HG02623 (cell line): ENCODE measurements around the gene SPTBN4.
"Not testable (repeated sequence)": the region's sequence is repeated elsewhere in the genome, so short reads cannot be mapped to it uniquely, and the experiment has no call there.

Experiments used
- ATAC-seq: cut with Tn5 transposase; IDR thresholded peaks from one replicate; pipeline ENCODE4 v1.9.1; 2021; ENCODE audit warnings: moderate library complexity; ENCODE audit not compliant: unreplicated experiment

The SPTBN4 gene

GRCh38 chr19:40464059-40465024 is 2.5 kb upstream of the SPTBN4 start:
- no peak for ATAC-seq

DNA sequence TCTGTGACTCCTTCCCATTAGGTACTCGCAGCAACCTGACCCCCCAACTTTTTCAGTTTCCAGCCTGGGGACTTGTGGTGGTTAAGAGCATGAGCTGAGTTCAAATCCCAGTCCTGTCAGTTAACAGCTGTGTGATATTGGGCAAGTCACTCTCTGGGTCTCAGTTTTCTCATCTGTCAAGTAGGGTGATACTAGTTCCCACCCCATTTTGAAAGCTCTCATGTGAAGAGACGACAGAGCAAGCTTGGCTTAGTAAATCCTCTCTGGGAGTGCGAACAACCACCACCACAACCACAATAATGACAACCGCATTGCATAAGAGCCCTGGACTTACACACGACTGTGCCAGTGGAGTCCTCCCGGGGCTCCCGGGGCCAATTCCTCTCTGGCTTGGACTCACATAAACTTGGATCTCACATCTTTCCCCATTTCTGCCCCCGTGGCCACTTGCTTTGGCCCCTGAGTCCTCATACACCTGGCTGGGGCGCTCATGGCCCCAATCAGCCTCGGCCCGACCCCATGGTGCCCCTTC is 1.7 kb upstream of the SPTBN4 start:
- no peak for ATAC-seq

DNA sequence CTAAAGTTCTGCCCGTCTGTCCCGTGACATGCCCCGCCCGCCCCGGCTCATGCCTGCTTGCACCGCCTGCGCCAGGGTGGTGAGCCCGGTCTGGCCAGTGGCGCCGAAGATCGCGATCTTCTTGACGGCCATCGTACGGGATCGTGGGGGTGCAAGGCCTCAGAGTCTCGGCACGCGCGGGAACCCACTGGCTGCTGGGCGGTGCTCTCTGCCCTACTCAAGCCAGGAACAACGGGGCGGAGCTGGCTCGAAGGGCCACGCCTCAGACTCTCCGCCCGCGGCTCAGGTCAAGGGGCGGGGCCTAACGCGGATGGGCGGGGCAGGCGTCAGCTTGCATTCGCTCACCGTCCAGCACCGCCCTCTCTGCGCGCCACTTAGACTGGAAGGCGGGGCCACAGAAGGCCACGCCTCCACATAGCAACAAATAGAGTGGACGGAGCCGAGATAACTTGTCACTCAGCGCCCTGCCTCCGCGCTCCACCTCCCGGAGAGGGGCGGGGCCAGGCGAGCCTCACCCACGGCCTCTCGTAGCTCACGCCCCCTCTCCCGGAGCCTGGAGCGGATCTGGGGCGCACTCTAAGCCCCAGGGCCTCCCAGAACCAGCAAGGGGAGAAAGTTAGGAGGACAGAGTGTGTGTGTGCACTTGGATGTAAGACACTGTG is 1.1 kb upstream of the SPTBN4 start, which contains the start of gene BLVRB:
TSS of gene BLVRB (minus strand) at position 189 of the 662 bp plus-strand sequence. CDS start at position 132, 57 bp downstream.
- ATAC-seq = peak; percentile 91

DNA sequence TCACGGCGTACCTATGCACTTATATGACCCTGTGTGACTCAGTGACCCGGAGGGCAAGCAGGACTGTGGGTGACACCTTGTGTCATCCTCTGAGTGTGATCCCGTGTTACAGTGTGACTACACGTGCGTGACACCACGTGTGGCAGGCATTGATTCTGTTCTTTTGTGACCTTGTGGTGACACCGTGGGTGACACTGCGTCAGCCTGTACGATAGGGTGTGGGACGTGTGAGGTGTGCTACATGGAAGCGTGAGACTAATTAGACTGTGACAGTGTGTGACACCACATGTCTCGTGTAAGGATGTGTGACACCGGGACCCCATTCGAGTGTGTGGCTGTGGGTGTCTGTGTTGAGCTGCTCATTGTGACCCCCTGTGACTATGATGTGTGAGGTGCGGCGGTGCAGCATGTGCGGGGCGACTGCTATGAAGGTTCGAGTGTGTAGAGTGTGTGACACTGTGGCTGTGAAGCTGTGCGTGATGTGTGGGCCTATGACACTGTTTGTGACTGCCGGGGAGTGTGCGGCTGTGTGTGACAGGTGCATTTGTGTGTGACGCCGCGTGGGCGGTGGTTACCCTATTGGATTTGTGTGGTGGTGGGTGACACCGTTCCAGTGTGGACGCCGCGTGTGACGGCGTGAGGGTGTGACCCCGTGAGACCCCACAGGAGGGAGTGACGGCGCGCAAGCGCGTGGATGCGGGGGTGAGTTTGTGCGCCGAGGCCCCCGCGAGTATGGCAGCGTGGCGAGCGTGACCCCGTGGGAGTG is 399 bp upstream of the SPTBN4 start:
- peak; percentile 16 for ATAC-seq

GRCh38 chr19:40469011-40469410 is 2.2 kb downstream of the SPTBN4 start:
- no peak for ATAC-seq

- ATAC-seq = no peak
Measured at GRCh38 chr19:40471111-40471510, 4.3 kb downstream of the SPTBN4 start.

DNA sequence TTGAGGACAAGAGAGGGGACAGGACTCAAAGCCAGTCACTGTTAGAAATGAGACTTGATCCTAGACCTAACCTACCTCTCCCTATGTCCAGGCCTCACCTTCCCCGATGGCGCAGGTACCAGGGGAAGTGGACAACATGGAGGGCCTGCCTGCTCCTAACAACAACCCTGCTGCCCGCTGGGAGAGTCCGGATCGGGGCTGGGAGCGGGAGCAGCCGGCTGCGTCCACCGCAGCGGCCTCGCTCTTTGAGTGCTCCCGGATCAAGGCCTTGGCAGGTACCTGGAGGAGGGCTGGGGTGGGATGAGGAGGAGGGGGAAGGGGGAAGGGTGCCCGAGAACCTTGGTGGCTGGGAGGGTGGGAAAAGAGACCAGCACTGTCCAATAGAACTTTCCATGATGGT is 5.7 kb downstream of the SPTBN4 start:
- ATAC-seq = no peak

DNA sequence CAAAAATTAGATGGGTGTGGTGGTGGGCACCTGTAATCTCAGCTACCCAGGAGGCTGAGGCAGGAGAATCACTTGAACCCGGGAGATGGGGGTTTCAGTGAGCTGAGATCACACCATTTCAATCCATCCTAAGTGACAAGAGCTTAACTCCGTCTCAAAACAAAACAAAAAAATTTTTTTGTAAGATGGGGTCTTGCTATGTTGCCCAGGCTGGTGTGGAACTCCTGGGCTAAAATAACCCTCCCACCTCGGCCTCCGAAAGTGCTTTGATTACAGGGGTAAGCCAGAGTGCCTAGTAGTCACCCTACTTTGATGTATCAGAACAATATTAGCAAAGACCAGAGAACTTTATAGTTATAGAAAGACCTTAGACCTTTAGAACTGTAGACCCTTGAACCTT is 7.9 kb downstream of the SPTBN4 start:
- no peak for ATAC-seq

- not testable (repeated sequence) for ATAC-seq
Measured at GRCh38 chr19:40475878-40476644, 9.3 kb downstream of the SPTBN4 start.

DNA sequence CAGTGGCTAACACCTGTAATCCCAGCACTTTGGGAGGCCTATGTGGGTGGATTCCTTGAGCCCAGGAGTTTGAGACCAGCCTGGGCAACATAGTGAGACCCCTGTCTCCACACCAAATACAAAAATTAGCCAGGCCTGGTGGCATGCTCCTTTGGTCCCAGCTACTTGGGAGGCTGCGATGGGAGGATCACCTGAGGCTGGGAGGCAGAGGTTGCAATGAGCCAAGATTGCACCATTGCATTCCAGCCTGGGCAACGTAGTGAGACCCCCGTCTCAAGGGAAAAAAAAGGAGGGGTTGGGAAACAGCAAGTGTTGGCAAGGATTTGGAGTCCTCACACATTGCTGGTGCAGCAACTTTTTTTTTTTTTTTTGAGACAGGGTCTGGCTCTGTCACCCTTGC is 19.2 kb downstream of the SPTBN4 start:
- ATAC-seq = no peak

DNA sequence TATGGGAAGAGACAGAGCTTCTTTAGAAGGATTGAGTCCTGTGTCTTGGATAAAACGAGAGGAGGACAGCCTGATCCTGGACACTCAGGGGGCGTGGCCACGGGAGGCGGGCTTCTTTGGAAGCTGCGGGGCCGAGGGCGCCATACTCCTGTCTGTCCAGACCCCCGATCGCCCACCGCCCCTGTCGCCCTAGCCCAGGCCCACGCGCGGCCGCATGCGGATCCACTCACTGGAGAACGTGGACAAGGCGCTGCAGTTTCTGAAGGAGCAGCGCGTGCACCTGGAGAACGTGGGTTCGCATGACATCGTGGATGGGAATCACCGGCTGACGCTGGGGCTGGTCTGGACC is 23.1 kb downstream of the SPTBN4 start:
- ATAC-seq = no peak

- ATAC-seq = no peak
Measured at GRCh38 chr19:40492274-40492673, 25.5 kb downstream of the SPTBN4 start.

DNA sequence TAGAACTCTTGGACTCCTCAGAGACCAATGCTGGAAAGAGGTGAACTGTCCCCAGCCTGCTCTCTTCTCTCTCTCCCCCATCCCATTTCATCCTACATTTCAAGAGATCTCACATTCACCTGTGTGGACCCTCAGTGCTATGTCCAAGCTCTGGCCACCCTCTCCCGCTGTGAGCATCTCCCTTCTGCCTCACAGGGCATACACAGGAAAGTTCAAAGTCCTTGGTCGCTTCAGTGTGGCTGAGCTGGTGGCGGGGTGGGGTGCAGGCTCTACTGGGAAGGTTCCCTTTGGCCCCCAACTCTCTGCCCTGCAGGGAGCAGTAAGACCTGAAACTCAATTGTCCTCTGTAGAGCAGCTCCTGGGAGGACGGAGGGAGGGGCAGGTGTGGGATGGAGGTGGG is 27.0 kb downstream of the SPTBN4 start:
- no peak for ATAC-seq

- ATAC-seq = no peak
Measured at GRCh38 chr19:40494191-40494838, 27.5 kb downstream of the SPTBN4 start.

DNA sequence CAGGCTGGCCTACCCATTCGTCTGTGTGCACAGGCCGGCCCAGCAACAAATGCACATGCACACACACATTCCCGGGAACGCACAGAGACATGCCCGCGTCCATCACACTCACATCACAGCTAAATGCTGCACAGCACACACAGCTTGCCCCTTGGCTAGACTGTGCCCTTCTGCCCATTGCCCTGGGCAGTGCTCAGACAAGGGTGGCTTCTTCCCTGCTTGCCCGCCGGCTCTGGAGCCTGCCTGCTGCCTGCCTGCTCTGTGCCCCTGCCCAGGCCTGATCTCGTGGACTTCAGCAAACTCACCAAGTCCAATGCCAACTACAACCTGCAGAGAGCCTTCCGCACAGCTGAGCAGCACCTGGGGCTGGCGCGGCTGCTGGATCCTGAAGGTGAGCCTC is 30.4 kb downstream of the SPTBN4 start:
- no peak for ATAC-seq

GRCh38 chr19:40499320-40499719 is 32.5 kb downstream of the SPTBN4 start:
- ATAC-seq = no peak

DNA sequence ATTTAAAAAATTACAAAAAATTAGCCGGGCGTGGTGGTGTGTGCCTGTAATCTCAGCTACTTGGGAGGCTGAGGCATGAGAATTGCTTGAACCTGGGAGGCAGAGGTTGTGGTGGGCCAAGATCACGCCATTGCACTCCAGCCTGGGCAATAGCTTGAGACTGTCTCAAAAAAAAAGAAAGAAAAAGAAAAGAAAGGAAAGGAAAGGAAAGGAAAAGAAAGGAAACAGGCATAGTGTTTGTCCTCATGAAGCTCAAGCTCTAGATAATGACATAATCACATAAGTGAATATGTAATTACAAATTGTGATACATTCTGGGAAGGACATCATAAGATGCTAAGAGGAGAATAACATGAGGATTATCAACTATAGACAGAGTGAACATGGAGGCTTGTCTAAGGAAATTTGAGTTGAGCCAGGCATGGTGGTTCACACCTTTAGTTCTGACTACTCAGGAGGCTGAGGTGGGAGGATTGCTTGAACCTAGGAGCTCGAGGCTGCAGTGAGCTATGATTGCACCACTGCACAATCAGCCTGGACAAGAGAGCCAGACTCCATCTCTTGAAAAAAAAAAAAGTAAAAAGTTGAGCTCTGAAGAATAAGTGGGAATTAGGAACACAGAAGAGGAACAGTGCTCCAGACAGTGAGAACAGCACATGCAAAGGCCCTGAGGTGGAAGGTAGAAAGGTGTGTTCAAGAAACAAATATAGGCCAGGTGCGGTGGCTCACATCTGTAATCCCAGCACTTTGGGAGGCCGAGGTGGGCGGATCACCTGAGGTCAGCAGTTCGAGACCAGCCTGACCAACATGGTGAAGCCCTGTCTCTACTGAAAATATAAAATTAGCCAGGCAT is 34.1 kb downstream of the SPTBN4 start:
- not testable (repeated sequence) for ATAC-seq

GRCh38 chr19:40501599-40501998 is 34.8 kb downstream of the SPTBN4 start:
- no peak for ATAC-seq

DNA sequence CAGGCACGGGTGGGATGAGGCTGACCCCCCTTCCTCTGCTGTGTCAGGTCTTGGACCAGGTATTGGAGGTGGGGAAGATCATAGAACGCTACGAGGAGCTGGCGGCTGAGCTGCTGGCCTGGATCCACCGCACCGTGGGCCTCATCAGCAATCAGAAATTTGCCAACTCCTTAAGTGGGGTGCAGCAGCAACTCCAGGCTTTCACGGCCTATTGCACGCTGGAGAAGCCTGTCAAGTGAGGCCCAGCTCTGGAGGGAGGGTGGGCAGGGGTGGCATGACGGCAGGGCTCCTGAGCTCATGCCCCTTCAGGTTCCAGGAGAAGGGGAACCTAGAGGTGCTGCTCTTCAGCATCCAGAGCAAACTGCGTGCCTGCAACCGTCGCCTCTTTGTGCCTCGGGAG is 35.3 kb downstream of the SPTBN4 start:
- no peak for ATAC-seq
